Measurements from ENCODE around the gene STAB2.

STAB2 gene

GRCh38 chr12:103586791-103587370, at the start of gene STAB2:
Gene STAB2, plus strand, starts transcription at chr12:103587273. Its CDS starts 204 bp downstream, at chr12:103587477.
- no peak for DNase-seq

DNA sequence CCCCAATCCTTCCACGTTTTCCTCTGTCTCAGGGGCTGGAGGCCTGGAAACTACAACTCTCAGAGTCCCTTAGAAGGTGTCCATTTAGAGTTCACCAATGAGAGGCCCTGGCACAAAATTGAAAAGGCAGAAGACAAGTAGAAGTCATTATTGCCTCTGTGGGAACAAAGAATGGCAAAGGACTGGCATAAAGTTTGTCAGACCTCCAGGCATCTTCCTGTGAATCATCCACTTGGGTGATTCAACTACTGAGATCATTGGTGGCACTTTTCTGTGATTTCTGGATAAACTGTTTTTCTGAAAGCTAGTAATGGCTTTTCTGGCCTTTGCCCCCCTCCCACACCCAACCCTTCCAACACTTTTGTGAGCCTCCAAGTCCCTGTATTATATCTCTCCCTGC, 48.7 kb upstream of the STAB2 start:
- no peak for DNase-seq

- DNase-seq, result no peak
Observed at GRCh38 chr12:103540319-103540718, 46.8 kb upstream of the STAB2 start.

GRCh38 chr12:103542078-103542477, 45.0 kb upstream of the STAB2 start:
- DNase-seq, result no peak

DNA sequence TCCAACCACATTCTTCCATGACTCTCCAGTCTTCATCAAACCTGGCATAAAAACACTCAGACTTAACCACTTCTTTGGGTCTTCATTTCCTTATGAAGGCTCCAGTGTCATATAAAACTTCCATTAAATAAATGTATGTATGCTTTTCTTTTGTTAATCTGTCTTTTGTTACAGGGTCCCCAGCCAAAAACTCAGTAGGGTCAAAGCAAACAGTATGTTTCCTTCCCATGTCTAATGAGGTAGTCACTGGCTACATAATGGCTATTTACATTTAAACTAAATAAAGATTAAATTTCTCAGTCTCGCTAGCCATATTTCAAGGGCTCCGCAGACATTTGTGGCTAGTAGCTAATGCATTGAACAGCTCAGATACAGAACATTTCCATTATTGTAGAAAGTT, 40.1 kb upstream of the STAB2 start:
- no peak for DNase-seq

DNA sequence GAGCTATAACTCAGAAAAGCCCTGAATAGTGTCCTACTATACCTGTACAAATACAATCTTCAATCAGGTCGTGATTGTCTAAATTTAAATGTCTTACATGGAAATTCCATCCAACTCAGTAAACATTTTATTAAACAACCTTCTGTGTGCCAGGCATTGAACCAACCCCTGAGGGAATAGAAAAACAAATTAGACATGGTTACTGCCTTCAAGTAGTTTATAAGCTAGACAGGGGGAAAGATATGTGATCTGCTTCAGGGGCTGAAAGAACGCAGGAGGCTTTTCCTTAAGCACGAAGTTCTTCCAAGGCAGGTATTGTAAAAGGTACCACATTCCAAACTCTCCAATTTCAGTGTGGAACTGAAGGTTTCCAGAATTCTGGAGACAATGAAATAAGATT, 39.7 kb upstream of the STAB2 start:
- no peak for DNase-seq

GRCh38 chr12:103547929-103548328, 39.1 kb upstream of the STAB2 start:
- DNase-seq, result no peak

DNA sequence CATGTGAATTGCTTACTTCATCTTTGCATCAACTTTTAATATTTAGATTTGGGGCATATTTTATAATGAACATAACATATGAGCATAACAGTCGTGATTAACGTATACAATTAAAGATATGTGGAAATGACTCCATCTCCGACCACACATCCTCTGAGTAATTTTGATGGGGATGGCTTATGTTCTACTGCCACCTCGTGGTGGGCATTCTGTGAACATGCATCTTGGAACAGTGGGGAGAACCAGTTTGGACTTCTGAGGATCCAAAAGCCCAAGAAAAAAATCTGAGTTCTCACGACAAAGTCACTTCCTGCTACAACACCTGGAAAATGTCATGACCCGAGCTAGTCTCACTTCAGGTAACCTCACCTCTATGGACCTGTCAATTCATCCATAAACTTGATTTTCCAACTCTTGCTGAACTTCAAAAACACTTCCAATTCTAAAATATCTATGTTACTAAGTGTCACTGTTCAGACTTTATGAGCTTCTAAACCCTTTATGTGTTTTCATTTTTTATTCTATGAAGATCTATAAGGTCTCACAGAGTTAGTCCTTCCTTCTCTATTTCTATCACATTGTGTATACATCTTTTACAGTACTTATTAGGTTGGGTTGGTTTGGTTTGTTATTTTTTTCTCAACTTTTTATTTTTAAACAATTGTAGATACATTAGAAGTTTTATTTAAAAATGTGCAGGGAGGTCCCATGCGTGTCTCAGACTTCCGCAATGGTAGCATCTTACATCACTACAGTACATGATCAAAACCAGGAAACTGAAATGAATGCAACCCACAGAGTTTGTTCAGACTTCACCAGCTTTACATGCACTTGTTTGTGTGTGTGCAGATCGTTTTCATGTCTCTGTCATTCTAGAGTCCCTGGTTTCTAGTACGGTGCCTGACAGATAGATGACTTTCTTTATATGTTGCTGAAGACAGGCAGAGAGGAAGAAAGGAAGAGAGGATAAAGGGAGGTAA, 38.2 kb upstream of the STAB2 start:
- peak; percentile 83 to 84 for DNase-seq

DNA sequence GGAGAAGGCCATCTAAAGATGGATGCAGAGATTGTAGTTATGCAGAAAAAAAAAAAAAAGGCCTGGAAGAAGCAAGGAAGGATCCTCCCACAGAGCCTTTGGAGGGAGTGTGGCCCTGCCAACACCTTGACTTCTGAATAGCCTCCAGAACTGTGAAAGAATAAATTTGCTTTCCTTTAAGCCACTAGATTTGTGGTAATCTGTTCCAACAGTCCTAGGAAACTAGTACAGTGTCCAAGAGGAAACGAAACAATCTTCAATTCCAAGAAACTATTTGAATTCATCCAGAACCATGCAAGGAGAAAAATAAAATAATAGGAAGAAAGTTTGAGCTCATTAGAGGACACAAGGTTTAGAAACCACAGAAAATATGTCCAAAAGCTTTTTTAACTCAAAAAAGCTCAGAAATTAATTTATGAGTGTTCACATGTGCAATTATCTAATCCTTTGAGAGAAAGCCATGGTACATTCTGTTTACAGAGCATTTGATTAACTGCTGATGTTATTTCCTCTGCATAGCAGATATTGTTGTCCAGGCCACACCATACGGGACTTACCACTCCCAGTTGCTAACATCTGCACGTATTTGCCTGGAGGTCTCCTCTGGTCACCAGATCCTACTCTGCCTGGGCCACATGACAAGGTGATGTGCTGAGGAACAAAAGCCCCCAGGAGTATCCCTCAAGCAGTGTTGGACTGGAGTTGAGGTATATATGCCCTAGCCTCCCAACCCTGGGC, 30.0 kb upstream of the STAB2 start:
- no peak for DNase-seq

- no peak for DNase-seq
Observed at GRCh38 chr12:103557628-103558010, 29.5 kb upstream of the STAB2 start.

GRCh38 chr12:103558879-103559278, 28.2 kb upstream of the STAB2 start:
- no peak for DNase-seq

GRCh38 chr12:103560604-103561101, 26.4 kb upstream of the STAB2 start:
- DNase-seq, result no peak

GRCh38 chr12:103561174-103561573, 25.9 kb upstream of the STAB2 start:
- no peak for DNase-seq

- no peak for DNase-seq
Observed at GRCh38 chr12:103566398-103566797, 20.7 kb upstream of the STAB2 start.

- no peak for DNase-seq
Observed at GRCh38 chr12:103569278-103569677, 17.8 kb upstream of the STAB2 start.

DNA sequence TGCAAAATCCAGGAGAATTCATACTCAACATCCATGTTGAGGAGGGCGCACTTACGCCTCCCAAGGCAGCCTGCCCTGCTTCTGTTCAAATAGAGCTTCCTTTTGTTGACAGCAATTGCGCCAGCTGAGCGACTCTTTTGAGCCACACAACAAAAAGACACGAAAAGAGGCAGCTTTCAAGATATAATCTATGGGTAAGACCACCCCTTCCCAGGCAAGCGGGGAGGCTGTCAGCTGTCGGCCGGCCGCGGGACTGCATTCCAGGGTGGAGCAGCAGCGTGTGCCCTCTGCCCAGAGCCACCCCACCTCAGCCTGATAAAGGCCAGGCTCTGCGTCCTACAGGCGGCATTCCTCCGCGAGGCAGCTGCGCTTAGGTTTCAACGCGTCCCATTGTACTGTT, 15.8 kb upstream of the STAB2 start:
- no peak for DNase-seq

GRCh38 chr12:103572312-103573045, 14.6 kb upstream of the STAB2 start:
- DNase-seq, result no peak

DNA sequence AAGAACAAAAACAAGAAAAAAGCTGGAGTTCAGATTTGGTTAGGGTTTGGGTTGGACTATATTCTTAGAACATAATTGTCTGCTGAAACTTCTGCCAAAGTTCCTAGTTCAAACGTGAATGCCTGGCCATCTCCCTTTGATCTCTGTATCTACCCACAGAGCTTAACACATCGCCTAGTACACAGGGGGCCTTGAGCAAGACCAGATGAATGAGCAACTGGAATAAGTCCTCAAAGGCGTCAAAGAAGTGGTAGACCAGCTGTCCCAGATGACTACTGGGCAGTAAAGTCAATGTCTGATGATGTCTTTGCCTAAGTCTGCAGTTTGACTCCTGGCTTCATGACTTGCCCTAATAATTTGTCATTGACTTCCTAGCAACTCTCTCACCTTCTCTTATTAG, 13.9 kb upstream of the STAB2 start:
- no peak for DNase-seq

DNA sequence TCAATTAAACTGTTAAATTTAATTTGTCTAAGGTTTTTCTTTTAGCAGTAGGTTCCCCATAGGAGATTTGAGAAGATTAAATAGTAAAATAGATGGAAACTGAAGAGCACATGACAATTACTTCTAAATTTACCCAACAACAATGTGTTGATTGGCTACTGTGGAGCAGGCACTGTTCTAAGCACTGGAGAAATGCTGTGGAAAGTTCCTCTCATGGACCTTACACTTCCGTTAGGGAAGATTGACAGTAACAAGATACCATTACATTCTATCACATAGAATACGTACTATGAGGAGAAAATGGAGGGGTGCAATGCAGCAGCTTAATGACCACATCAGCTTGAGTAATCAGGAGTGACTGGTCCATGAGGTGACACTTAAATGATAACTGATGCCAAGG, 8.1 kb upstream of the STAB2 start:
- DNase-seq, result no peak

- DNase-seq, result no peak
Observed at GRCh38 chr12:103580026-103580425, 7.0 kb upstream of the STAB2 start.

GRCh38 chr12:103583008-103583407, 4.1 kb upstream of the STAB2 start:
- DNase-seq, result no peak

- no peak for DNase-seq
Observed at GRCh38 chr12:103586132-103586531, 941 bp upstream of the STAB2 start.

DNA sequence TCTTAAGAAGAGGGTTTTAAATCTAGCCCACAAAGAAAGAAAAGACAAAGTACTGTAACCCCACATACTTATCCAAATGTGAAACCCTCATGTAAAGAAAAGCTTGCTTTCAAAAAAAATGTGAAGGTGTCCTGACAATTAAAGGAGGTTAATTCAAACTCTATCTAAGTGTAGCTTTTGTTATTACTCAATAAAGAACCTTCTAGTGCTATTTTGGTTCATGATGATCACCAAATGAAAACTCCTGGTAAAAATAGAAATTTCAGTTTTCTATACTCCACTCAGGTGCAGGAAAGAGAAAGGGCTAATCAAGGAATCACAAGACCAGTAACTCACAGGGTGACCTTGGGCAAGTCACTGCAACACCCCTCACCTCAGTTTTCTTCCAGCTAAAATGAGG, 1.6 kb downstream of the STAB2 start:
- DNase-seq, result no peak
